ENCODE data around the gene MFSD12.

The MFSD12 gene

GRCh38 chr19:3557461-3558248 is at the start of gene MFSD12:
TSS of gene MFSD12 (minus strand) at chr19:3557586. CDS start at chr19:3557403, 183 bp downstream.
- DNase-seq (ENCODE audit: low read depth in 1 of 2, low spot score in 1 of 2) = peak; percentile 92 to 96
- TF ChIP-seq JUND (IDR thresholded peaks at IDR 0.05; ENCODE audit: low read depth) = no peak
- in situ Hi-C loops (cut with HindIII; ENCODE audit: low pct_unique_long_range_greater_than_20kb, low sequenced_read_pairs) = no loop called here

GRCh38 chr19:3606690-3607289 is 49.4 kb upstream of the MFSD12 start, which contains the start of gene TBXA2R:
TSS of gene TBXA2R (minus strand) at chr19:3606875. CDS start at chr19:3600634, 6,241 bp downstream.
- in situ Hi-C loops (cut with HindIII; ENCODE audit: low pct_unique_long_range_greater_than_20kb, low sequenced_read_pairs) = no loop called here
- DNase-seq (ENCODE audit: low read depth in 1 of 2, low spot score in 1 of 2) = peak; percentile 69 to 88
- TF ChIP-seq JUND (IDR thresholded peaks at IDR 0.05; ENCODE audit: low read depth) = no peak

- peak; percentile 73 to 75 for DNase-seq (ENCODE audit: low read depth in 1 of 2, low spot score in 1 of 2)
- in situ Hi-C loops (cut with HindIII; ENCODE audit: low pct_unique_long_range_greater_than_20kb, low sequenced_read_pairs) = no loop called here
- no peak for TF ChIP-seq JUND (IDR thresholded peaks at IDR 0.05; ENCODE audit: low read depth)
Observed at GRCh38 chr19:3606174-3606689, 48.8 kb upstream of the MFSD12 start.

- in situ Hi-C loops (cut with HindIII; ENCODE audit: low pct_unique_long_range_greater_than_20kb, low sequenced_read_pairs) = no loop called here
- no peak for TF ChIP-seq JUND (IDR thresholded peaks at IDR 0.05; ENCODE audit: low read depth)
- DNase-seq (ENCODE audit: low read depth in 1 of 2, low spot score in 1 of 2) = no peak
Observed at GRCh38 chr19:3605770-3606169, 48.4 kb upstream of the MFSD12 start.

GRCh38 chr19:3605361-3605760 is 48.0 kb upstream of the MFSD12 start:
- DNase-seq (ENCODE audit: low read depth in 1 of 2, low spot score in 1 of 2) = no peak
- in situ Hi-C loops (cut with HindIII; ENCODE audit: low pct_unique_long_range_greater_than_20kb, low sequenced_read_pairs) = no loop called here
- TF ChIP-seq JUND (IDR thresholded peaks at IDR 0.05; ENCODE audit: low read depth) = no peak

GRCh38 chr19:3604987-3605343 is 47.6 kb upstream of the MFSD12 start:
- TF ChIP-seq JUND (IDR thresholded peaks at IDR 0.05; ENCODE audit: low read depth) = no peak
- in situ Hi-C loops (cut with HindIII; ENCODE audit: low pct_unique_long_range_greater_than_20kb, low sequenced_read_pairs) = no loop called here
- DNase-seq (ENCODE audit: low read depth in 1 of 2, low spot score in 1 of 2) = no peak

- in situ Hi-C loops (cut with HindIII; ENCODE audit: low pct_unique_long_range_greater_than_20kb, low sequenced_read_pairs) = no loop called here
Observed at GRCh38 chr19:3604227-3604986, 47.0 kb upstream of the MFSD12 start.

GRCh38 chr19:3603121-3603811 is 45.9 kb upstream of the MFSD12 start:
- in situ Hi-C loops (cut with HindIII; ENCODE audit: low pct_unique_long_range_greater_than_20kb, low sequenced_read_pairs) = no loop called here
- DNase-seq (ENCODE audit: low read depth in 1 of 2, low spot score in 1 of 2) = no peak

More at GRCh38 chr19:3604227-3604986, 47.0 kb upstream of the MFSD12 start:
- no peak for TF ChIP-seq JUND (IDR thresholded peaks at IDR 0.05; ENCODE audit: low read depth)
- DNase-seq (ENCODE audit: low read depth in 1 of 2, low spot score in 1 of 2) = no peak

GRCh38 chr19:3601021-3601420 is 43.6 kb upstream of the MFSD12 start:
- DNase-seq (ENCODE audit: low read depth in 1 of 2, low spot score in 1 of 2) = no peak
- in situ Hi-C loops (cut with HindIII; ENCODE audit: low pct_unique_long_range_greater_than_20kb, low sequenced_read_pairs) = no loop called here
- TF ChIP-seq JUND (IDR thresholded peaks at IDR 0.05; ENCODE audit: low read depth) = no peak

More at GRCh38 chr19:3603121-3603811, 45.9 kb upstream of the MFSD12 start:
- no peak for TF ChIP-seq JUND (IDR thresholded peaks at IDR 0.05; ENCODE audit: low read depth)

- DNase-seq (ENCODE audit: low read depth in 1 of 2, low spot score in 1 of 2) = no peak
- TF ChIP-seq JUND (IDR thresholded peaks at IDR 0.05; ENCODE audit: low read depth) = no peak
- in situ Hi-C loops (cut with HindIII; ENCODE audit: low pct_unique_long_range_greater_than_20kb, low sequenced_read_pairs) = no loop called here
Observed at GRCh38 chr19:3599776-3600187, 42.4 kb upstream of the MFSD12 start.

GRCh38 chr19:3595521-3596061 is 38.2 kb upstream of the MFSD12 start:
- in situ Hi-C loops (cut with HindIII; ENCODE audit: low pct_unique_long_range_greater_than_20kb, low sequenced_read_pairs) = no loop called here
- TF ChIP-seq JUND (IDR thresholded peaks at IDR 0.05; ENCODE audit: low read depth) = no peak
- no peak for DNase-seq (ENCODE audit: low read depth in 1 of 2, low spot score in 1 of 2)

- in situ Hi-C loops (cut with HindIII; ENCODE audit: low pct_unique_long_range_greater_than_20kb, low sequenced_read_pairs) = no loop called here
- no peak for TF ChIP-seq JUND (IDR thresholded peaks at IDR 0.05; ENCODE audit: low read depth)
- no peak for DNase-seq (ENCODE audit: low read depth in 1 of 2, low spot score in 1 of 2)
Observed at GRCh38 chr19:3593156-3593555, 35.8 kb upstream of the MFSD12 start.
